Panc1 (cell line): ENCODE results near the gene CENATAC. TPM values are rescaled to one million over a fixed set of nuclear protein-coding genes. Genes with fewer than 3 reads are reported as not detected.
A peak's percentile ranks its signal among the peaks of the same experiment; 100 is the strongest.

Experiments used
- ATAC-seq: fragments of 200-7000 bp; cut with Tn5 transposase; 2 replicates; pipeline ENCODE4 v1.9.1; 2020; ENCODE audit warnings: mild to moderate bottlenecking, moderate library complexity
- BruUV-seq: library from RNA; stranded (reverse); fragments of 400-500 nt; replicated peaks from 2 replicates; lab custom pipeline; 2021; lab: Mats Ljungman, UMichigan
- CTCF ChIA-PET: fragments of 300-600 bp; sonication (Branson Sonifier 250); formaldehyde crosslinking; loops from one replicate; lab custom pipeline; 2022; ENCODE audit warnings: antibody characterized with exemption; lab: Charles Lee
- POLR2A ChIA-PET: fragments of 300-600 bp; sonication (Branson Sonifier 250); formaldehyde crosslinking; loops from one replicate; lab custom pipeline; 2022; ENCODE audit warnings: antibody characterized with exemption; lab: Charles Lee
- DNase-seq: peaks from one replicate; pipeline ENCODE4 v3.0.0-alpha.2; 2010; ENCODE audit warnings: low read depth, low spot score
- H3K27ac ChIP-seq: 2 replicates; pipeline ENCODE4 v1.5.1; 2011; ENCODE audit warnings: mild to moderate bottlenecking, low read length, inconsistent platforms
- H3K27me3 ChIP-seq: fragments of 200-500 bp; sonication (Bioruptor generic); 2 replicates; pipeline ENCODE4 v1.6.0; 2014; ENCODE audit warnings: low read length, inconsistent platforms; ENCODE audit not compliant: control insufficient read depth, insufficient read depth
- H3K36me3 ChIP-seq: fragments of 200-500 bp; sonication (Bioruptor generic); 2 replicates; pipeline ENCODE4 v1.5.1; 2014; ENCODE audit warnings: inconsistent platforms, mild to moderate bottlenecking, low read length, moderate library complexity; ENCODE audit not compliant: control insufficient read depth, insufficient read depth
- H3K4me1 ChIP-seq: 2 replicates; pipeline ENCODE4 v1.5.1; 2011; ENCODE audit warnings: inconsistent platforms, mild to moderate bottlenecking, low read length, moderate library complexity; ENCODE audit not compliant: control insufficient read depth, insufficient read depth
- H3K4me3 ChIP-seq, 2 experiments: 2 replicates each; pipeline ENCODE4 v1.5.1; 2011 to 2012; ENCODE audit warnings: low read depth in 2 of 2, low read length in 2 of 2, mild to moderate bottlenecking in 2 of 2, inconsistent platforms in 1 of 2, moderate library complexity in 1 of 2
- H3K9me3 ChIP-seq: fragments of 200-500 bp; sonication (Bioruptor generic); 2 replicates; pipeline ENCODE4 v1.5.1; 2014; ENCODE audit warnings: low read depth, mild to moderate bottlenecking, inconsistent platforms, low read length, moderate library complexity; ENCODE audit not compliant: control insufficient read depth, insufficient read depth
- POLR2AphosphoS5 ChIP-seq: IDR thresholded peaks from 2 replicates; pipeline ENCODE4 v1.6.1; 2012; ENCODE audit warnings: mild to moderate bottlenecking, low read depth, low read length, moderate library complexity
- SIN3A ChIP-seq: IDR thresholded peaks from 2 replicates; pipeline ENCODE4 v1.6.1; 2012; ENCODE audit warnings: low read depth, mild to moderate bottlenecking, low read length, moderate library complexity, borderline replicate concordance; ENCODE audit not compliant: insufficient read depth
- TCF7L2 ChIP-seq: IDR thresholded peaks from 2 replicates; pipeline ENCODE4 v1.6.1; 2011; ENCODE audit warnings: mild to moderate bottlenecking, low read depth, low read length, inconsistent platforms
- in situ Hi-C: cut with HindIII; loops from 2 replicates; pipeline ENCODE4 v1.10.0; 2016; ENCODE audit warnings: low sequenced_read_pairs, low pct_unique_long_range_greater_than_20kb
- intact Hi-C: fragments of 100-400 bp; cut with micrococcal nuclease; formaldehyde crosslinking; loops from one replicate; pipeline ENCODE4 v1.10.0; 2022; ENCODE audit not compliant: unreplicated experiment
- total RNA-seq: library from RNA; stranded (reverse); gene quantifications from one replicate; pipeline ENCODE4 v1.2.1, GENCODE V29; 2021; ENCODE audit not compliant: unreplicated experiment
- TF ChIP-seq, protein P1 (sequence below): fragments of 450-650 bp; IDR thresholded peaks from 2 replicates; pipeline ENCODE4 v1.5.1; 2017; ENCODE audit warnings: mild to moderate bottlenecking
- TF ChIP-seq, protein P2 (sequence below), 2 experiments: IDR thresholded peaks; 2 replicates each; pipeline ENCODE4 v1.6.1; 2011 to 2012; ENCODE audit warnings: low read depth in 2 of 2, control low read depth in 1 of 2, low read length in 1 of 2, mild to moderate bottlenecking in 1 of 2, moderate library complexity in 1 of 2; ENCODE audit not compliant: insufficient read depth in 1 of 2

Gene CENATAC
- total RNA-seq, 1 experiment from 2014 or later, result 45.4 TPM

DNA sequence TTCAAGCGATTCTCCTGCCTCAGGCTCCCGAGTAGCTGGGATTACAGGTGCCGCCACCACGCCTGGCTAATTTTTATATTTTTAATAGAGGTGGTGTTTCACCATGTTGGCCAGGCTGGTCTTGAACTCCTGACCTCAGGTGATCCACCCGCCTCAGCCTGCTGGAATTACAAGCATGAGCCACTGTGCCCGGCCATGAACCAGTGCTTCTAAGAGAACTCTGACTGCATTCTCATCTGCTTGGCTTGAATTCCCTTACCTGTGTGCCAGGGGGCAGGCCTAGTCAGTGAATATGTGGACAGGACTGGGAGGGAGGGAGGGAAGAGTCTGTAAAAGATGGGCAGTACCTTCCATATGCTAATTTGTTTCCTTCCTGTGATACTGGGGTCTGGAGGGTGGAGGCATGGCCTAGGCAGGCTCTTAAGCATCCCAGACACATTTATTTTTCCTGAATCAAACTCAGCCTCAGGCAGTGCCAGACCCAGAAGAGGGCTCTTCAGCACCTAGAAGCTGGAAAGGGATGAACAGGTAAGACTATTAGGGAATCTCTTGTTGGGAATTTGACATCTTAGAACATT is 13.6 kb downstream of the CENATAC start:
- in situ Hi-C loops, result no loop called here
- no peak for DNase-seq
- no TSS peak for BruUV-seq
- intact Hi-C loops, result no loop called here
- peaks cover 13% of the 10 kb centered on the region for H3K4me1 ChIP-seq
- H3K4me3 ChIP-seq, result no peak overlapping the region
- peaks cover 17% of the 10 kb centered on the region for H3K36me3 ChIP-seq
- H3K27me3 ChIP-seq, result no peaks in the 10 kb centered on the region
- POLR2A ChIA-PET, result interaction anchor here (0.7 kb wide), 1 partner anchor 14 kb away, joined by 4 read pairs; the partner anchor contains the start of gene CENATAC
- no peak overlapping the region for H3K27ac ChIP-seq
- CTCF ChIA-PET, result no interaction called here
- H3K9me3 ChIP-seq, result no peaks in the 10 kb centered on the region
- no peak for TF ChIP-seq TCF7L2
- peak; percentile 11 for ATAC-seq

DNA sequence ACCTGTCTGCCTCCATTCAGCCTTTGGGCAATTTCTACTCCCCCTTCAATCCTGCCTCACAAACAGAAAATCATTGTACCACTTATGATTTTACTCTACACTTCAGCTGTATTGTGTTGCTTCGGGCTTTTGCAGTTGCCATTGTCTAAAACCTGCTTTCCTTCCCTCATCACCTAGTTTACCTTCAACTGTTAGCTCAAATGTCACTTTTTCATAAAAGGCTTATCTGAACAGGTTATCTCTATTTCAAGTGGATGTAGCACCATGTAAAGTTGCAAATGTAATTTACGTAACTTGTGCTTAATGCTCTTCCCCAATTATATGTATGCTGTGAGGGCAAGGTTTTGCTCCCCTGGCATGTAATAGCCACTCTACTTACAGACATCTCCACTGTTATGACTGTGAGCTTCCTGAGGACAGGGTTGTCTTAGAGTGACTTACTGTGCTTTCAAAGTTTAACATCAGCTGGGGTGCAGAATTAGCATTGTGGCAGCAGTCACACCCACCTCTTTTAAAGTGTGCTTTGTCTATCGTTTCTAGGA is 14.8 kb downstream of the CENATAC start:
- TF ChIP-seq SIN3A, result no peak
- TF ChIP-seq, protein P1, sequence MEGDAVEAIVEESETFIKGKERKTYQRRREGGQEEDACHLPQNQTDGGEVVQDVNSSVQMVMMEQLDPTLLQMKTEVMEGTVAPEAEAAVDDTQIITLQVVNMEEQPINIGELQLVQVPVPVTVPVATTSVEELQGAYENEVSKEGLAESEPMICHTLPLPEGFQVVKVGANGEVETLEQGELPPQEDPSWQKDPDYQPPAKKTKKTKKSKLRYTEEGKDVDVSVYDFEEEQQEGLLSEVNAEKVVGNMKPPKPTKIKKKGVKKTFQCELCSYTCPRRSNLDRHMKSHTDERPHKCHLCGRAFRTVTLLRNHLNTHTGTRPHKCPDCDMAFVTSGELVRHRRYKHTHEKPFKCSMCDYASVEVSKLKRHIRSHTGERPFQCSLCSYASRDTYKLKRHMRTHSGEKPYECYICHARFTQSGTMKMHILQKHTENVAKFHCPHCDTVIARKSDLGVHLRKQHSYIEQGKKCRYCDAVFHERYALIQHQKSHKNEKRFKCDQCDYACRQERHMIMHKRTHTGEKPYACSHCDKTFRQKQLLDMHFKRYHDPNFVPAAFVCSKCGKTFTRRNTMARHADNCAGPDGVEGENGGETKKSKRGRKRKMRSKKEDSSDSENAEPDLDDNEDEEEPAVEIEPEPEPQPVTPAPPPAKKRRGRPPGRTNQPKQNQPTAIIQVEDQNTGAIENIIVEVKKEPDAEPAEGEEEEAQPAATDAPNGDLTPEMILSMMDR, result no peak
- TF ChIP-seq TCF7L2, result no peak
- TF ChIP-seq, protein P2, sequence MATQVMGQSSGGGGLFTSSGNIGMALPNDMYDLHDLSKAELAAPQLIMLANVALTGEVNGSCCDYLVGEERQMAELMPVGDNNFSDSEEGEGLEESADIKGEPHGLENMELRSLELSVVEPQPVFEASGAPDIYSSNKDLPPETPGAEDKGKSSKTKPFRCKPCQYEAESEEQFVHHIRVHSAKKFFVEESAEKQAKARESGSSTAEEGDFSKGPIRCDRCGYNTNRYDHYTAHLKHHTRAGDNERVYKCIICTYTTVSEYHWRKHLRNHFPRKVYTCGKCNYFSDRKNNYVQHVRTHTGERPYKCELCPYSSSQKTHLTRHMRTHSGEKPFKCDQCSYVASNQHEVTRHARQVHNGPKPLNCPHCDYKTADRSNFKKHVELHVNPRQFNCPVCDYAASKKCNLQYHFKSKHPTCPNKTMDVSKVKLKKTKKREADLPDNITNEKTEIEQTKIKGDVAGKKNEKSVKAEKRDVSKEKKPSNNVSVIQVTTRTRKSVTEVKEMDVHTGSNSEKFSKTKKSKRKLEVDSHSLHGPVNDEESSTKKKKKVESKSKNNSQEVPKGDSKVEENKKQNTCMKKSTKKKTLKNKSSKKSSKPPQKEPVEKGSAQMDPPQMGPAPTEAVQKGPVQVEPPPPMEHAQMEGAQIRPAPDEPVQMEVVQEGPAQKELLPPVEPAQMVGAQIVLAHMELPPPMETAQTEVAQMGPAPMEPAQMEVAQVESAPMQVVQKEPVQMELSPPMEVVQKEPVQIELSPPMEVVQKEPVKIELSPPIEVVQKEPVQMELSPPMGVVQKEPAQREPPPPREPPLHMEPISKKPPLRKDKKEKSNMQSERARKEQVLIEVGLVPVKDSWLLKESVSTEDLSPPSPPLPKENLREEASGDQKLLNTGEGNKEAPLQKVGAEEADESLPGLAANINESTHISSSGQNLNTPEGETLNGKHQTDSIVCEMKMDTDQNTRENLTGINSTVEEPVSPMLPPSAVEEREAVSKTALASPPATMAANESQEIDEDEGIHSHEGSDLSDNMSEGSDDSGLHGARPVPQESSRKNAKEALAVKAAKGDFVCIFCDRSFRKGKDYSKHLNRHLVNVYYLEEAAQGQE (IDR thresholded peaks at IDR 0.05; ENCODE audit: insufficient read depth in 1 of 2, low read depth in 2 of 2, low read length in 1 of 2), result no peak
- no peak; the same call in 1 of the 2 replicates for TF ChIP-seq POLR2AphosphoS5
- ATAC-seq (no peak), DNase-seq (no peak)
- POLR2A ChIA-PET, result interaction anchor here (0.6 kb wide), 1 partner anchor 8 kb away, joined by 4 read pairs; no protein-coding TSS in a partner anchor
- H3K9me3 ChIP-seq, result no peaks in the 10 kb centered on the region
- H3K27ac ChIP-seq, result no peak overlapping the region; the same call in 1 of the 2 replicates
- H3K4me1 ChIP-seq, result peaks cover 14% of the 10 kb centered on the region
- no TSS peak for BruUV-seq
- no peaks in the 10 kb centered on the region for H3K27me3 ChIP-seq
- in situ Hi-C loops, result no loop called here
- intact Hi-C loops, result no loop called here
- peaks cover 24% of the 10 kb centered on the region for H3K36me3 ChIP-seq
- H3K4me3 ChIP-seq, result no peak overlapping the region
- CTCF ChIA-PET, result no interaction called here

DNA sequence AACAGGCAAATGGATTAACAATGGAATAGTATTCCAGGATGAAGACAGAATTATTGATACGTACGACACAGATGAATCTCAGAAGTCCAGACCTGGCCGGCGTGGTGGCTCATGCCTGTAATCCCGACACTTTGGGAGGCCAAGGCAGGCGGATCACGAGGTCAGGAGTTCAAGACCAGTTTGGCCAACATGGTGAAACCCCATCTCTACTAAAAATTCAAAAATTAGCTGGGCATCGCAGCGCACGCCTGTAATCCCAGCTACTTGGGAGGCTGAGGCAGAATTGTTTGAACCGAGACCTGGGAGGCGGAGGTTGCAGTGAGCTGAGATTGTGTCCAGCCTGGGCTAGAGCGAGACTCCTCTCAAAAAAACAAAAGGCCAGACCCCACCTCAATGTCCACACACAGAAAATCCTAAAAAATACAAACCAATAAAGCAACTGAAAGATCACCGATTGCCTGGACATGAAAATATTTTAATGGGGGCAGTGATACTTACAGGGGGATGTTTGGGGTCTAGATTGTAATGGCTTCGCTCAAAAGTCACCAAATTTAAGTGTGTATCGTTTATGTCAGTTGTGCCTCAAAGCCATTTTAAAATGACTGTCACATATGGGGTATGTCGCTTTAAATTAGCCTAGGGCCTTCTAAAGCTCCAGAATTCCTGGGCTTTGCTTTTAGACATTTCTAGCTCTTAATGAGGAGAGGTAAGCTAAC is 16.4 kb downstream of the CENATAC start:
- intact Hi-C loops, result no loop called here

More for the DNA sequence above, 16.4 kb downstream of the CENATAC start:
- ChIA-PET CTCF (no interaction called here), POLR2A (no interaction called here)
- DNase-seq, result no peak
- no peak for ATAC-seq
- H3K36me3 ChIP-seq, result peaks cover 26% of the 10 kb centered on the region
- H3K27ac ChIP-seq, result no peak overlapping the region
- H3K4me3 ChIP-seq, result no peak overlapping the region
- H3K9me3 ChIP-seq, result no peaks in the 10 kb centered on the region
- peaks cover 14% of the 10 kb centered on the region for H3K4me1 ChIP-seq
- in situ Hi-C loops, result no loop called here
- H3K27me3 ChIP-seq, result no peaks in the 10 kb centered on the region
- TF ChIP-seq TCF7L2 (no peak), POLR2AphosphoS5 (peak; percentile 61; the same call in 1 of the 2 replicates)
- no TSS peak for BruUV-seq
